K562 (cell line): ENCODE measurements around the gene MRPL58. TPM values are rescaled to one million over a fixed set of nuclear protein-coding genes. Genes with fewer than 3 reads are reported as not detected.
A peak's percentile ranks its signal among the peaks of the same experiment; 100 is the strongest.

Experiments
- DDX20 ChIP-seq: fragments of 450-650 bp; IDR thresholded peaks from 2 replicates; pipeline ENCODE4 v1.6.1; 2016; ENCODE audit warnings: missing genetic modification characterization, low read depth, mild to moderate bottlenecking, missing compliant biosample characterization, moderate library complexity
- EGR1 ChIP-seq: fragments of 450-650 bp; conservative IDR thresholded peaks from 2 replicates; pipeline ENCODE4 v1.6.1; 2017; ENCODE audit warnings: mild to moderate bottlenecking
- HDAC6 ChIP-seq: IDR thresholded peaks from 2 replicates; pipeline ENCODE4 v1.6.1; 2012; ENCODE audit warnings: low read depth, mild to moderate bottlenecking, control low read depth, inconsistent platforms, low read length, moderate library complexity
- LARP7 ChIP-seq: fragments of 450-650 bp; IDR thresholded peaks from 2 replicates; pipeline ENCODE4 v1.6.1; 2016
- NCOA1 ChIP-seq: fragments of 450-650 bp; IDR thresholded peaks from 2 replicates; pipeline ENCODE4 v1.6.1; 2016; ENCODE audit warnings: low read depth
- NFE2L1 ChIP-seq: fragments of 450-650 bp; IDR thresholded peaks from 2 replicates; pipeline ENCODE4 v1.6.1; 2016; ENCODE audit warnings: missing genetic modification characterization, low read depth, mild to moderate bottlenecking, missing compliant biosample characterization, moderate library complexity, borderline replicate concordance
- NUFIP1 ChIP-seq: fragments of 450-650 bp; IDR thresholded peaks from 2 replicates; pipeline ENCODE4 v1.6.1; 2018; ENCODE audit not compliant: partially characterized antibody
- OTX1 ChIP-seq: fragments of 450-650 bp; formaldehyde crosslinking; IDR thresholded peaks from 2 replicates; pipeline ENCODE4 v1.4.0; 2022; ENCODE audit warnings: mild to moderate bottlenecking
- SMARCA4 ChIP-seq: fragments of 450-650 bp; IDR thresholded peaks from 2 replicates; pipeline ENCODE4 v1.6.1; 2016
- YBX1 ChIP-seq: fragments of 450-650 bp; IDR thresholded peaks from 2 replicates; pipeline ENCODE4 v1.7.1; 2016; ENCODE audit warnings: mild to moderate bottlenecking
- ZC3H8 ChIP-seq: fragments of 450-650 bp; IDR thresholded peaks from 2 replicates; pipeline ENCODE4 v1.6.1; 2017
- ZNF140 ChIP-seq: fragments of 250-450 bp; sonication (Bioruptor Pico); IDR thresholded peaks from 2 replicates; pipeline ENCODE4 v1.8.0; 2021; ENCODE audit warnings: moderate library complexity, mild to moderate bottlenecking, inconsistent platforms
- ZNF445 ChIP-seq: fragments of 250-450 bp; sonication (Bioruptor Pico); IDR thresholded peaks from 2 replicates; pipeline ENCODE4 v1.4.0; 2020; ENCODE audit warnings: low read depth, mild to moderate bottlenecking, moderate library complexity
- ZNF696 ChIP-seq: fragments of 250-450 bp; sonication (Bioruptor Pico); conservative IDR thresholded peaks from 2 replicates; pipeline ENCODE4 v1.4.0; 2020; ENCODE audit warnings: mild to moderate bottlenecking, moderate library complexity
- polyA plus RNA-seq, 8 experiments: library from polyadenylated mRNA; depleted of rRNA in 4 of 8; stranded (reverse) in 5 of 8; unstranded in 3 of 8; fragments of >200 nt; fragmentation: Nextera tagmentation in 2 of 8; fragmentation: Illumina TruSeq in 1 of 8; extraction: Ambion mirVana in 2 of 8; extraction: Trizol in 1 of 8; gene quantifications; 2 replicates each; pipeline versions ENCODE4 v1.2.1 to v1.2.3, GENCODE V29; 2011 to 2014; ENCODE audit warnings: inconsistent platforms in 1 of 8, missing spikeins in 1 of 8
- total RNA-seq, 7 experiments: library from RNA; depleted of rRNA in 6 of 7; stranded (reverse); fragments of >200 nt in 6 of 7; fragmentation: Illumina TruSeq in 2 of 7; extraction: Trizol in 2 of 7; gene quantifications; 2 replicates each; pipeline versions ENCODE4 v1.2.1 to v1.2.3, GENCODE V29; 2011 to 2021; ENCODE audit warnings: low replicate concordance in 1 of 7
- TF ChIP-seq, protein P1 (sequence below): fragments of 450-650 bp; formaldehyde crosslinking; IDR thresholded peaks from 2 replicates; pipeline ENCODE4 v1.4.0; 2020; ENCODE audit warnings: mild to moderate bottlenecking, moderate library complexity
- TF ChIP-seq, protein P2 (sequence below), 2 experiments: fragments of 450-650 bp; IDR thresholded peaks; 2 replicates each; pipeline ENCODE4 v1.6.1; 2018; ENCODE audit warnings: mild to moderate bottlenecking in 2 of 2, low read depth in 1 of 2; ENCODE audit not compliant: partially characterized antibody in 2 of 2
- TF ChIP-seq, protein P3 (sequence below), 2 experiments: fragments of 450-650 bp in 1 of 2; sonication (generic) in 1 of 2; formaldehyde crosslinking; conservative IDR thresholded peaks; 2 replicates each; pipeline versions ENCODE4 v1.4.0 to v1.8.1; 2020 to 2022; ENCODE audit warnings: mild to moderate bottlenecking in 1 of 2, missing genetic modification reagents in 1 of 2
- TF ChIP-seq, protein P4 (sequence below): fragments of 250-450 bp; sonication (Bioruptor Pico); IDR thresholded peaks from 2 replicates; pipeline ENCODE4 v1.8.0; 2022; ENCODE audit warnings: inconsistent platforms, mild to moderate bottlenecking, moderate library complexity, borderline replicate concordance
- TF ChIP-seq, protein P5 (sequence below): fragments of 150-350 bp; conservative IDR thresholded peaks from 2 replicates; pipeline ENCODE4 v1.6.1; 2014; ENCODE audit warnings: low read length

Gene MRPL58
- total and polyA plus RNA-seq, 9 of the 15 experiments (the other 6 are each of a cell fraction or from before 2014, with no cell fraction given): 30.8 to 107 (median 72.4) TPM

DNA sequence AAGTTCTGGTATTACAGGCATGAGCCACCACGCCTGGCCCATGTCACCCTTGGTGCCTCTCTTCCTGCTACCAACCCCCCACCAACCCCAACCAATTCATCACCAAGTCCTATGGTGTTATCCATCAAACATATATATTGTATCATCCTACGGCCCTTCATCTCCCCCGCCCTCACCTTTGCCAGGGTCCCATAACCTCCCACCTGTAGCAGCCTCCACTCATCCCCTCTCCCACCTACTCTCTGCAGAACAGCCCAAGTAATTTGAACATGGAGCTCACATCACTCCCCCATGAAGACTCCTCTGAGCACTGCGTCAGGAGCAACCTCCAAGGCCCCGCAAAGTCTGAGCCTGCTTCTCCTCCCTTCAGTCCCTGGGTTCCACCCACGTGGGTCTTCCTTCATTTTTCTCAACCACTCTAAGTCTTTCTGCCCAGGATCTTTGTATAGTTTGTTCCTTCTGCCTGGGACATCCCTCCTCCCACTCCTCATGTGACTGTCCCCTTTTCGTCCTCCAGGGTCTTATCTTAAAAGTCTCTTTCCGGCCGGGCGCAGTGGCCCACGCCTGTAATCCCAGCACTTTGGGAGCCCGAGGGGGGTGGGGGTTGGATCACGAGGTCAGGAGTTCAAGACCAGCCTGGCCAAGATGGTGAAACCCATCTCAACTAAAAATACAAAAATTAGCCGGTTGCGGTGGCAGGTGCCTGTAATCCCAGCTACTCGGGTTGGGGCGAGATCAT is 32.9 kb upstream of the MRPL58 start (continued):
- TF ChIP-seq HDAC6: no peak
- TF ChIP-seq, protein P1, sequence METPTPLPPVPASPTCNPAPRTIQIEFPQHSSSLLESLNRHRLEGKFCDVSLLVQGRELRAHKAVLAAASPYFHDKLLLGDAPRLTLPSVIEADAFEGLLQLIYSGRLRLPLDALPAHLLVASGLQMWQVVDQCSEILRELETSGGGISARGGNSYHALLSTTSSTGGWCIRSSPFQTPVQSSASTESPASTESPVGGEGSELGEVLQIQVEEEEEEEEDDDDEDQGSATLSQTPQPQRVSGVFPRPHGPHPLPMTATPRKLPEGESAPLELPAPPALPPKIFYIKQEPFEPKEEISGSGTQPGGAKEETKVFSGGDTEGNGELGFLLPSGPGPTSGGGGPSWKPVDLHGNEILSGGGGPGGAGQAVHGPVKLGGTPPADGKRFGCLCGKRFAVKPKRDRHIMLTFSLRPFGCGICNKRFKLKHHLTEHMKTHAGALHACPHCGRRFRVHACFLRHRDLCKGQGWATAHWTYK (CRISPR knock-in tag): no peak
- no peak for TF ChIP-seq OTX1 (CRISPR knock-in tag)
- TF ChIP-seq EGR1: peak; percentile 91
- TF ChIP-seq NFE2L1 (tag): no peak
- TF ChIP-seq, protein P2, sequence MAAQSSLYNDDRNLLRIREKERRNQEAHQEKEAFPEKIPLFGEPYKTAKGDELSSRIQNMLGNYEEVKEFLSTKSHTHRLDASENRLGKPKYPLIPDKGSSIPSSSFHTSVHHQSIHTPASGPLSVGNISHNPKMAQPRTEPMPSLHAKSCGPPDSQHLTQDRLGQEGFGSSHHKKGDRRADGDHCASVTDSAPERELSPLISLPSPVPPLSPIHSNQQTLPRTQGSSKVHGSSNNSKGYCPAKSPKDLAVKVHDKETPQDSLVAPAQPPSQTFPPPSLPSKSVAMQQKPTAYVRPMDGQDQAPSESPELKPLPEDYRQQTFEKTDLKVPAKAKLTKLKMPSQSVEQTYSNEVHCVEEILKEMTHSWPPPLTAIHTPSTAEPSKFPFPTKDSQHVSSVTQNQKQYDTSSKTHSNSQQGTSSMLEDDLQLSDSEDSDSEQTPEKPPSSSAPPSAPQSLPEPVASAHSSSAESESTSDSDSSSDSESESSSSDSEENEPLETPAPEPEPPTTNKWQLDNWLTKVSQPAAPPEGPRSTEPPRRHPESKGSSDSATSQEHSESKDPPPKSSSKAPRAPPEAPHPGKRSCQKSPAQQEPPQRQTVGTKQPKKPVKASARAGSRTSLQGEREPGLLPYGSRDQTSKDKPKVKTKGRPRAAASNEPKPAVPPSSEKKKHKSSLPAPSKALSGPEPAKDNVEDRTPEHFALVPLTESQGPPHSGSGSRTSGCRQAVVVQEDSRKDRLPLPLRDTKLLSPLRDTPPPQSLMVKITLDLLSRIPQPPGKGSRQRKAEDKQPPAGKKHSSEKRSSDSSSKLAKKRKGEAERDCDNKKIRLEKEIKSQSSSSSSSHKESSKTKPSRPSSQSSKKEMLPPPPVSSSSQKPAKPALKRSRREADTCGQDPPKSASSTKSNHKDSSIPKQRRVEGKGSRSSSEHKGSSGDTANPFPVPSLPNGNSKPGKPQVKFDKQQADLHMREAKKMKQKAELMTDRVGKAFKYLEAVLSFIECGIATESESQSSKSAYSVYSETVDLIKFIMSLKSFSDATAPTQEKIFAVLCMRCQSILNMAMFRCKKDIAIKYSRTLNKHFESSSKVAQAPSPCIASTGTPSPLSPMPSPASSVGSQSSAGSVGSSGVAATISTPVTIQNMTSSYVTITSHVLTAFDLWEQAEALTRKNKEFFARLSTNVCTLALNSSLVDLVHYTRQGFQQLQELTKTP (IDR thresholded peaks at IDR 0.05; ENCODE audit: low read depth in 1 of 2, partially characterized antibody in 2 of 2): no peak
- TF ChIP-seq, protein P3, sequence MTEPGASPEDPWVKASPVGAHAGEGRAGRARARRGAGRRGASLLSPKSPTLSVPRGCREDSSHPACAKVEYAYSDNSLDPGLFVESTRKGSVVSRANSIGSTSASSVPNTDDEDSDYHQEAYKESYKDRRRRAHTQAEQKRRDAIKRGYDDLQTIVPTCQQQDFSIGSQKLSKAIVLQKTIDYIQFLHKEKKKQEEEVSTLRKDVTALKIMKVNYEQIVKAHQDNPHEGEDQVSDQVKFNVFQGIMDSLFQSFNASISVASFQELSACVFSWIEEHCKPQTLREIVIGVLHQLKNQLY (CRISPR knock-in tag; conservative IDR thresholded peaks at IDR 0.05): no peak
- TF ChIP-seq YBX1: no peak
- no peak for TF ChIP-seq NCOA1
- TF ChIP-seq ZNF140 (CRISPR knock-in tag): no peak
- TF ChIP-seq, protein P4, sequence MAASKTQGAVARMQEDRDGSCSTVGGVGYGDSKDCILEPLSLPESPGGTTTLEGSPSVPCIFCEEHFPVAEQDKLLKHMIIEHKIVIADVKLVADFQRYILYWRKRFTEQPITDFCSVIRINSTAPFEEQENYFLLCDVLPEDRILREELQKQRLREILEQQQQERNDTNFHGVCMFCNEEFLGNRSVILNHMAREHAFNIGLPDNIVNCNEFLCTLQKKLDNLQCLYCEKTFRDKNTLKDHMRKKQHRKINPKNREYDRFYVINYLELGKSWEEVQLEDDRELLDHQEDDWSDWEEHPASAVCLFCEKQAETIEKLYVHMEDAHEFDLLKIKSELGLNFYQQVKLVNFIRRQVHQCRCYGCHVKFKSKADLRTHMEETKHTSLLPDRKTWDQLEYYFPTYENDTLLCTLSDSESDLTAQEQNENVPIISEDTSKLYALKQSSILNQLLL (CRISPR knock-in tag): no peak
- no peak for TF ChIP-seq ZNF445 (CRISPR knock-in tag)
- TF ChIP-seq, protein P5, sequence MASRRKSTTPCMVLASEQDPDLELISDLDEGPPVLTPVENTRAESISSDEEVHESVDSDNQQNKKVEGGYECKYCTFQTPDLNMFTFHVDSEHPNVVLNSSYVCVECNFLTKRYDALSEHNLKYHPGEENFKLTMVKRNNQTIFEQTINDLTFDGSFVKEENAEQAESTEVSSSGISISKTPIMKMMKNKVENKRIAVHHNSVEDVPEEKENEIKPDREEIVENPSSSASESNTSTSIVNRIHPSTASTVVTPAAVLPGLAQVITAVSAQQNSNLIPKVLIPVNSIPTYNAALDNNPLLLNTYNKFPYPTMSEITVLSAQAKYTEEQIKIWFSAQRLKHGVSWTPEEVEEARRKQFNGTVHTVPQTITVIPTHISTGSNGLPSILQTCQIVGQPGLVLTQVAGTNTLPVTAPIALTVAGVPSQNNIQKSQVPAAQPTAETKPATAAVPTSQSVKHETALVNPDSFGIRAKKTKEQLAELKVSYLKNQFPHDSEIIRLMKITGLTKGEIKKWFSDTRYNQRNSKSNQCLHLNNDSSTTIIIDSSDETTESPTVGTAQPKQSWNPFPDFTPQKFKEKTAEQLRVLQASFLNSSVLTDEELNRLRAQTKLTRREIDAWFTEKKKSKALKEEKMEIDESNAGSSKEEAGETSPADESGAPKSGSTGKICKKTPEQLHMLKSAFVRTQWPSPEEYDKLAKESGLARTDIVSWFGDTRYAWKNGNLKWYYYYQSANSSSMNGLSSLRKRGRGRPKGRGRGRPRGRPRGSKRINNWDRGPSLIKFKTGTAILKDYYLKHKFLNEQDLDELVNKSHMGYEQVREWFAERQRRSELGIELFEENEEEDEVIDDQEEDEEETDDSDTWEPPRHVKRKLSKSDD: no peak
- TF ChIP-seq ZNF696: no peak
- TF ChIP-seq DDX20 (tag): no peak
- no peak for TF ChIP-seq ZC3H8
- TF ChIP-seq NUFIP1: no peak
- TF ChIP-seq LARP7: no peak
- peak; percentile 57; the same call in 1 of the 2 replicates for TF ChIP-seq SMARCA4
